HG03571 (cell line): ENCODE results near the gene ATP4B.

Experiments used
- ATAC-seq: cut with Tn5 transposase; IDR thresholded peaks from one replicate; pipeline ENCODE4 v1.9.1; 2021; ENCODE audit not compliant: unreplicated experiment

ATP4B gene

DNA sequence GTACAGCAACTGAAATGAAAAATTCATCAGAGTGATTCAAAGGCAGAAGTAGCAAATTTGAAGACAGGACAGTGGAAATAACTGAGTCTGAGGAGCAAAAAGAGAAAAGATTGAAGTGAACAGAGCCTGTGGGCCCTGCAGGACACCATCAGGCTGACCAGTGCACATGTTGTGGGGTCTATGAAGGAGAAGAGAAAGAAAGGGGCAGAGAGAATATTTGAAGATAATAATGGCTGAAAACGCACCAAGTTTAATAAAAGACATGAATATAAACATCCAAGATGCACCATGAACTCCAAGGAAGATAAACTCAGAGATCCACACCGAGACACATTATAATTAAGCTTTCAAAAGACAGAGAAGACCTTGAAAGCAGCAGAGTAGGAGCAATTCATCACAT lies 15.4 kb downstream of the ATP4B start:
- no peak for ATAC-seq

DNA sequence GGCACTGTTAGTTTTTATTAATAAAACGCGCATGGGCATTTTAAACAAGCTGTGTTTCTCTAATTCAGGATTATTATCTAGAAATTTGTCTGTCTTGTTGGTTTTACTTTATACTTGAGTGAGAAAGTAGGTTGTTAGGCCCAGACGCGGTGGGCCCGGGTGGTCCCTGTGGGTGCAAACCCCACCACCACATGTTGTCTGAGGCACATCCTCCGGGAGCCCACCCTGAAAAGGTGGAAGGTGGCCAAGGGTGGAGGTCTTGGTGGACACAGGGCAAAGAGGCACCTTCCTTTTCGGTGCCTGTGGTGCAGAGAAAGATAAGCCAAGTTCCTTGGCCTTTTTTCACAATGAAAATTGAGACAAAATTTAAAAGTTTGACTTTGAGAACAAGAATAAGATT lies 16.6 kb downstream of the ATP4B start:
- no peak for ATAC-seq

DNA sequence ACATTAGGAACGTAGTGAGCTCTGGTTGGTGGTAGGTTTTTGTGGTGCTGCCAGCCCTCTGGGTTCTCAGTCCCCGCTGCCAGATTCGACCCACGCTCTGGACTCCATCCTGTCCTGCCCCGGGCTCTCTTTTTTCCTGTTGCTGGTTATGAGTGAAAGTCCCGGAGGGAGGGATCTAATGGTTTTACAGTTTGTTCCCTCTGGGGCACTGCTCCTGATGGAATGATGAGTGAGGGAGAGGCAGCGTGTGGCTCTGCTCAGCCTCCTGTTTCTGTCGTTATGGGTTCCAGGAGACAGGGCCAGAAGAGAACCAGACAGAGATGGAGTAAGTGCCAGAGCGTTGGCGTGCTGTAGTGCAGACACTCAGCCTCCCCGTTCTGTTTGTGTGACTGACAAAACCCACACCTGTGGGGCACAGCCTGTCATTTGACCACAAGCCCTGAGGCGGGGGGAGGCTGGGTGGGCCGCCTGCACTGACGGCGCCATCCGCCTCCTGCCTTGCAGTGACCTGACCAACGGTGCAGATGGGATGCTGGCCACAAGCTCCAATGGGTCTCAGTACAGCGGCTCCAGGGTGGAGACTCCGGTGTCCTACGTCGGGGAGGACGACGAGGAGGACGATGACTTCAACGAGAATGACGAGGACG lies 18.3 kb downstream of the ATP4B start:
- no peak for ATAC-seq

- no peak for ATAC-seq
Measured at GRCh38 chr13:113638806-113639205, 19.2 kb downstream of the ATP4B start.

GRCh38 chr13:113638173-113638746 lies 19.7 kb downstream of the ATP4B start:
- ATAC-seq = no peak

DNA sequence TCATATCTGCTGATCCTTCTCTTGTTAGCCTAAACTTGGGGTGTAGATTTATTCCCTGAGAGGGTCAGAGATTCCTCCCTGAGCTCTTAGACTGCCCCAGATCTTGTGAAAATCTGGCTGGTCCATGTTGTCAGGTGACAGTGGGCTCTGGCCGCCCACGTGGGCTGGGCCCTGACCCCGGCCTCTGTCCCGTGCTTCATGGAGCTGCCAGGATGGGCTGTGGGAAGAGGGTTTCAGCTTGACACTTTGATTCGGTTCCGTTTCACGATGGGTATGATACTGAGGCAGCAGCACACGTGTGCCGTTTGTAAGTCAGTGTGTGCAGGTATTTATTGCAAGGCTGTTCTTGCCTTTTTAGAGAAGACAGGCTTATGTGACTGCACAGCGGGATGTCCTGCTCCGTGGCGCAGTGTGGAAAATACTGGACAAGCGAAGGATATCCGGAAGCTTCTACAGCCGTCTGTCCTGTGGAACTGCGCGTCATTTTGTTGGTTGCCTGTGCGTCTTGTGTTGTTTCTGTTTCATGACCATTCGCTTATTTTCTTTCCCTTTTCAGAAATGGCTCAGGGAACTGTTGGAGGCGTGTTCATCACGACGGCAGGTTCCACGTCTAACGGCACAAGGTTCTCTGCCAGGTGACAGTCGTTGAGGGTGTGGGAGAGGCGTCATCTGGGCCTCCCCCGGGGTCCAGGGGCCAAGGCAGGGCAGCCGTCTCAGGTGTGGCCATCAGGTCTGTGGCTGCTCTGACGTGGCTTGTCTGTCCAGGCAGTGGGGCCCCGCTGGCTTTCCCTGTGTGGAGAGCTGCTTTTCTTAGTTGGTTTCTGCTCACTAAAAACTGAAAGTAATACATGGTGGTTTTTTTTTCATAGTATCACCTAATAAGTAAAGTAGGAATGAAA lies 20.5 kb downstream of the ATP4B start:
- no peak for ATAC-seq

- ATAC-seq = no peak
Measured at GRCh38 chr13:113636266-113636963, 21.6 kb downstream of the ATP4B start.

GRCh38 chr13:113635709-113636108 lies 22.3 kb downstream of the ATP4B start:
- no peak for ATAC-seq

DNA sequence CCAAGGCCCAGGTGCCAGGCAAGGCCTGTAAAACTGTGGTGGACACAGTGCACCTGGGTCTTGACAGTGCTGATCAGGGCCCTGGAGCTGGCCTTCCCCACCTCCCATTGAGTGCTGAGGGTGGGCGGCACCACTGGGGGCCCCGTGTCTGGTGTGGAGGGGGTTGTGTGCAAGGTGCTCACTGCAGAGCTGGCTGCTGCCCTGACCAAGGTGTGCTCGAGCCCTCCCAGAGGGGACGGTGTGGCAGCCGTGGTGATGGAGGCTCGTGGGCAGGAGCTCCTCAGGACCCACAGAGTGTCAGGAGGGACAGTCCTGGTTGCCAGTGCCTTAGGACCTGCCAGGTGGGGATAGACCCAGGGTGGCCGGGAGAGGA lies 23.0 kb downstream of the ATP4B start:
- no peak for ATAC-seq

- no peak for ATAC-seq
Measured at GRCh38 chr13:113634279-113635047, 23.5 kb downstream of the ATP4B start.

DNA sequence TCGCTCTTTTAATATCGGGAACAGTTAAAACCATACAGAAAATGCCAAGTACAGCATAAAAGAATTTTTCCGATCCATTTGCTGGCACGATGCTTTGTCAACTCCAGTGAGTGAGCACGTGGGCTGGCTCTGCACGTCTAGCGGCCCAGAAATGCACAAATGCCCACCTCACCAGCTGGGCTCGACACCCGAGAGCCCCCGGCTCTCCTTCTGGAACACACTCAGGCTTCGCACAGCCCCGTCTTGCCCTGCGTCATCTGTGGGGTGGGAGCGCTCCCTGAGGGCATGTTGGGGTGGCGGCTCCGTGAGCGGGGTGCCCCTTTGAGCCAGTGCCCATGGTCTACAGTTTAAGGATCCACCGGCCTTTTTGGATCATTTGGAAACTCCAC lies 24.5 kb downstream of the ATP4B start:
- ATAC-seq = no peak

DNA sequence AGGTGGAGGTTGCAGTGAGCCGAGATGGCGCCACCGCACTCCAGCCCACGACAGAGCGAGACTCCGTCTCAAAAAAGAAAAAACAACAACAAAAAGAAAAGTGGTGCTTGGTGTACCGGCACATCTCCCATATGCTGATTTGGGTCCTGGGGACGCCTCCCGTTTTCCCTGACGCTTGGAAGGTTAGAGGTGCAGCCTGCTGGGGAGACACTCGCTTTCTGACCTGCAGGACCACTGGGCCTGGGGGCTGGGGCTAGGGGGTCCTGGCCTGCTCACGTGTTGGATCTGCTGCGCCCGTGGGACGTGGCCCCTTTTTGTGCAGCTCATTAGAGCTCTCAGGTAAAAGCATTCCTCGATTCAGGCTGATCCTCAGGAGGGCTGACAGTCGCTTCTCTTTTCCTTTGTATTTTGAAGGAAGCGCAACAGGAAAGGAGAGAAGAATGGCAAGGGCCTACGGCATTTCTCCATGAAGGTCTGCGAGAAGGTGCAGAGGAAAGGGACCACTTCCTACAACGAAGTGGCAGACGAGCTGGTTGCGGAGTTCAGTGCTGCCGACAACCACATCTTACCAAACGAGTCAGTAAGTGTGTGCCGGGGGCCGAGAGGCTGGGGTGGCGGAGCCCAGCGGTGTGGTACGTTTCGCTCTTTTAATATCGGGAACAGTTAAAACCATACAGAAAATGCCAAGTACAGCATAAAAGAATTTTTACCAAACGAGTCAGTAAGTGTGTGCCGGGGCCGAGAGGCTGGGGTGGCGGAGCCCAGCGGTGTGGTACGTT lies 25.1 kb downstream of the ATP4B start:
- ATAC-seq = no peak

DNA sequence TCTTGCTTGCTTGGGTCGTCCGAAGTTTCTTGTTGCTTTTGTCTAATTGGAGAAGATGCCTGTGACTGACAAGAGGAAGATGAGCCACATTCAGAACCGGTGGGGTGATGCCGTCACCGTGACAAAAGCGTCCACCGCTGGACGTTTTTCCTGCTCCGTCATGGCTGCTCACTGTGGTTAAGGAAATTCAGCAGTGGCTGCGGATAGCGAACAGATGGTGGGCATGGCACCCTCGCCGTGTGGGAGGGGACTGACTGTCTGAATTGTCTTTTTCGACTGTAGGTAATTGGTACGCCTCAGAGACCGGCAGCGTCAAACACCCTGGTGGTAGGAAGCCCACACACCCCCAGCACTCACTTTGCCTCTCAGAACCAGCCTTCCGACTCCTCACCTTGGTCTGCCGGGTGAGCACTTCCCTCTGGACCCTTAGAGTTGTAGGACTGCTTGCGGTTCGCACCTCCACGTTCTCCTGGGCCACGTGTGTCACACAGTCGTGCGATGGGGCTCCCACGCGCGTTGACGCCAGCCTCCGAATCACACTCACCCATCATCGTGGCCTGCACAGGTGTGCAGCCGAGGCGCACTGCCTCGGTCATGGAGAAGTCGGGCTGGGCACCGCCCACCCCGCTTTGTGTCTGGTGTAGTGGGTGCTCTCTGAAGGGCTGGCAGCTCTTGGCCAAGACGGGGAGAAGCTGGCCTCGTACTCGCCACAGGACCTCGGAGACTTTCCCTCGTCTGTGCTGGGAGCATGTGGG lies 26.5 kb downstream of the ATP4B start:
- no peak for ATAC-seq

DNA sequence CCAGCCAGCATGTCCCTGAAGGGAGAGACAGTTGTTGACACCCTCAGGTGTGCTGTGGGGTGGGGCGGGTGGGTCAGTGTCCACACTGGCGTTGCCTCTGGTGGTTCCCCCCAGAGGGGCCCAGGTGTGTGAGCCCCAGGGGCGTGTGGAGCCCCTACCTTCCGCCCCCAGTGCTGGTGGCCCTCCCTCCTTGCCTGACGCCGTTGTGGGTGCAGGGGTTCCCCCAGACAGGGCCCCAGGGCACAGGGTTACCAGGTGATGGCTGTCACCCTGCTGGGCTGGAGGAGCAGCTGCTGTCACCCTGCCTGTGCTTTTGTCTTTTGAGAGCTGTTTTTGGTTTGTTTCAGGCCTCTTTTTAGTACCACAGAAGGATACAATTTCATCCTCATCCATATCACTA lies 27.2 kb downstream of the ATP4B start:
- no peak for ATAC-seq

DNA sequence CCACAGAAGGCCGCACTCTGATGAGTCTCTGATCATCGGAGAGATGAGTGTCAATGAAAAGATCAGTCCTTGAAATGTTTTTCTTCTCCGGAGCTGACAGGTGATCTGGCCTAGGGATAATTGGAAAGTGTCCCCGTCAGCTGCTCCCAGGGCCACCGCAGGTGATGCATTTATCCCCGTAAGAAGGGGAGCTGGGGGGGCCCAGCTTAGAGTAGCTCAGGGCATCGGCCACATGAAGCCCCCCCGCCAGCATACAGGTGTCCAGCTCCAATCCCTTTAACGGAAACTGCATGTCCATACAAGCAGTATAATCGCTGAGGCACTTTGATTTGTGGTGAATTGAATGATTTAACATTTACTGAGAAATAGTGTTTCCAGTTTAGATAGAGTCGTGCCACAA lies 27.7 kb downstream of the ATP4B start:
- no peak for ATAC-seq

DNA sequence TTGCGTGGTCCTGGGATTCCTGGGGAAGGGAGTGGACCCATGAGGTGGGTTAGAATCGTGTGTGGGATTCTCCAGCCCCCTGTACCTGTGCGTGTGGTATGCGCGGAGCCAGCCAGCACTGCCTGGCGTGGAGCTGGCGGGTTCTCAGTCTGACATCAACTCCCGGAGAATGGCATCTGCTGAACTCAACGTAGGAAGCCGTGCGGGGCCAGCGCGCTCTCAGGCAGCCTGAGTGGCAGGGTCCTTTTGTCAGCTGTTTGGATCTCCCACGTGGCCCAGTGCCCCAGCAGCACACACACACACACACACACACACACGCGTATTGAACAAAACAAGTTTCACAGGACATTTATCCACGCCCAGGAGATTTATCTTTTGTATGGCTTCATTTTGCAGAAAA lies 28.1 kb downstream of the ATP4B start:
- no peak for ATAC-seq

- ATAC-seq = no peak
Measured at GRCh38 chr13:113628291-113629270, 29.4 kb downstream of the ATP4B start.

DNA sequence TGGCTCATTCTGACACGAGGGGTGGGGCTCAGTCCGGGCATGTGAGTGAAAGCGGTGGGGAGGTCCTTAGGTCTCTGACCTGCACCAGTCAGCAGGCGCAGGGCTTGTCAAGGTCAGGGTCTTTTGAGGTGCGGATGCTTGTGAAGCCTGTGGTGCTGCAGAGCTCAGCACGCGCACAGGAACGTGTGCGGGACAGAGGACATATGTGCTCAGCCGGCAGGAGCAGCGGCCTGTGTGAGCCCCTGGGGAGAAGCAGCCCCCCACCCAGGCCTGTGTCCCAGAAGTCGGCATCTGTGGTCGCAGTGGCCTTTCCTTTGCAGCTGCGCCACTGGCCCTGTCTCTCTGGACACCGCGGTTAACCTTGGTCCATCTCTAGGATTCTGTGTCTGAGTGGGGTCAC lies 30.9 kb downstream of the ATP4B start:
- ATAC-seq = no peak
